IMR-90 (cell line): Measurements from ENCODE around the gene CNOT3. TPM values are rescaled to one million over a fixed set of nuclear protein-coding genes. Genes with fewer than 3 reads are reported as not detected.
"Not testable (repeated sequence)": the region's sequence is repeated elsewhere in the genome, so short reads cannot be mapped to it uniquely, and the experiment has no call there.

Source experiments
- ATAC-seq: fragments of 200-7000 bp; cut with Tn5 transposase; 2 replicates; pipeline ENCODE4 v1.9.1; 2020; ENCODE audit warnings: low read depth, mild to moderate bottlenecking, moderate library complexity
- BruUV-seq: library from RNA; stranded (reverse); fragments of 400-500 nt; replicated peaks from 2 replicates; lab custom pipeline; 2021; lab: Mats Ljungman, UMichigan
- CTCF ChIA-PET: fragments of 300-600 bp; formaldehyde crosslinking; extraction: SDS; loops from one replicate; lab custom pipeline; 2021; ENCODE audit warnings: antibody characterized with exemption; lab: Yijun Ruan, JAX
- POLR2A ChIA-PET: fragments of 300-600 bp; sonication (Branson Sonifier 250); formaldehyde crosslinking; loops from one replicate; lab custom pipeline; 2022; ENCODE audit warnings: antibody characterized with exemption; ENCODE audit not compliant: unreplicated experiment; lab: Charles Lee
- DNase-seq: peaks from one replicate; pipeline ENCODE4 v3.0.0; 2013
- H2AFZ ChIP-seq: replicated peaks from 2 replicates; pipeline ENCODE3; 2013; ENCODE audit warnings: low read length, mild to moderate bottlenecking; ENCODE audit not compliant: poor library complexity
- H2AK5ac ChIP-seq: 2 replicates; pipeline ENCODE4 v1.6.1; 2013; ENCODE audit warnings: low read depth, low read length, inconsistent platforms
- H2AK9ac ChIP-seq: replicated peaks from 2 replicates; pipeline ENCODE3; 2013; ENCODE audit warnings: mild to moderate bottlenecking, low read depth, low read length, moderate library complexity; ENCODE audit not compliant: poor library complexity
- H2BK120ac ChIP-seq: 2 replicates; pipeline ENCODE4 v1.6.1; 2013; ENCODE audit warnings: low read depth, low read length, inconsistent platforms
- H2BK15ac ChIP-seq: 3 replicates; pipeline ENCODE4 v1.6.1; 2013; ENCODE audit warnings: low read depth, low read length, inconsistent platforms
- H2BK20ac ChIP-seq: 2 replicates; pipeline ENCODE4 v1.6.1; 2013; ENCODE audit warnings: low read depth, mild to moderate bottlenecking, inconsistent platforms, low read length, moderate library complexity
- H2BK5ac ChIP-seq: 2 replicates; pipeline ENCODE4 v1.6.1; 2013; ENCODE audit warnings: mild to moderate bottlenecking, low read depth, low read length, inconsistent platforms; ENCODE audit not compliant: poor library complexity, severe bottlenecking
- H3K14ac ChIP-seq: replicated peaks from 2 replicates; pipeline ENCODE4 v1.6.1; 2013; ENCODE audit warnings: low read depth, low read length, inconsistent platforms
- H3K18ac ChIP-seq: 2 replicates; pipeline ENCODE4 v1.6.1; 2013; ENCODE audit warnings: low read depth, low read length, control low read depth
- H3K23ac ChIP-seq: 2 replicates; pipeline ENCODE4 v1.6.1; 2013; ENCODE audit warnings: low read depth, low read length, inconsistent platforms
- H3K27ac ChIP-seq: 2 replicates; pipeline ENCODE4 v1.5.1; 2013; ENCODE audit warnings: mild to moderate bottlenecking, control low read depth, low read length; ENCODE audit not compliant: insufficient read depth
- H3K27me3 ChIP-seq: 2 replicates; pipeline ENCODE4 v1.6.1; 2013; ENCODE audit warnings: low read length; ENCODE audit not compliant: control insufficient read depth, insufficient read depth
- H3K36me3 ChIP-seq: 2 replicates; pipeline ENCODE4 v1.6.1; 2013; ENCODE audit warnings: low read length, mixed read lengths; ENCODE audit not compliant: control insufficient read depth, insufficient read depth
- H3K4ac ChIP-seq: 2 replicates; pipeline ENCODE4 v1.6.1; 2013; ENCODE audit warnings: low read depth, low read length, inconsistent platforms
- H3K4me1 ChIP-seq: 2 replicates; pipeline ENCODE4 v1.6.1; 2013; ENCODE audit warnings: low read length, mixed read lengths; ENCODE audit not compliant: control insufficient read depth, insufficient read depth
- H3K4me2 ChIP-seq: 2 replicates; pipeline ENCODE4 v1.6.1; 2013; ENCODE audit warnings: low read depth, mild to moderate bottlenecking, control low read depth, low read length, moderate library complexity
- H3K4me3 ChIP-seq: 2 replicates; pipeline ENCODE4 v1.5.1; 2013; ENCODE audit warnings: low read depth, mild to moderate bottlenecking, control low read depth, low read length, moderate library complexity; ENCODE audit not compliant: insufficient read depth
- H3K56ac ChIP-seq: 2 replicates; pipeline ENCODE4 v1.6.1; 2013; ENCODE audit warnings: low read length, inconsistent platforms; ENCODE audit not compliant: insufficient read depth; ENCODE audit errors: extremely low read depth
- H3K79me1 ChIP-seq, 2 experiments: 2 replicates each; pipeline ENCODE4 v1.6.1; 2013; ENCODE audit warnings: low read length in 2 of 2, inconsistent platforms in 1 of 2, low read depth in 1 of 2
- H3K9ac ChIP-seq: 2 replicates; pipeline ENCODE4 v1.6.1; 2013; ENCODE audit warnings: low read depth, low read length, control low read depth
- H3K9me1 ChIP-seq: 2 replicates; pipeline ENCODE4 v1.6.1; 2013; ENCODE audit warnings: low read length, inconsistent platforms; ENCODE audit not compliant: insufficient read depth
- H3K9me3 ChIP-seq: 2 replicates; pipeline ENCODE4 v1.6.1; 2013; ENCODE audit warnings: low read length; ENCODE audit not compliant: control insufficient read depth, insufficient read depth
- H4K20me1 ChIP-seq: 2 replicates; pipeline ENCODE4 v1.6.1; 2013; ENCODE audit warnings: low read length, inconsistent platforms; ENCODE audit not compliant: insufficient read depth
- H4K5ac ChIP-seq: 2 replicates; pipeline ENCODE4 v1.6.1; 2013; ENCODE audit warnings: mild to moderate bottlenecking, low read depth, low read length, control low read depth
- H4K8ac ChIP-seq, 2 experiments: 2 replicates each; pipeline ENCODE4 v1.6.1; 2013; ENCODE audit warnings: low read depth in 2 of 2, low read length in 2 of 2, control low read depth in 1 of 2, inconsistent platforms in 1 of 2
- H4K91ac ChIP-seq: 2 replicates; pipeline ENCODE4 v1.6.1; 2013; ENCODE audit warnings: low read depth, low read length, inconsistent platforms; ENCODE audit not compliant: insufficient read depth
- WGBS, 2 experiments: methylation state at CpG; one replicate each; pipeline versions ENCODE4 v1.1.5 to v1.1.7; 2013; ENCODE audit warnings: missing lambda C conversion rate in 2 of 2; ENCODE audit not compliant: insufficient read length in 1 of 2; ENCODE audit errors: extremely low coverage in 2 of 2; 5-methylcytosine and 5-hydroxymethylcytosine counted together
- dilution Hi-C: fragments of 300-500 bp; cut with HindIII; formaldehyde crosslinking; loops from one replicate; pipeline ENCODE4 v1.14.3; 2018; ENCODE audit warnings: low sequenced_read_pairs; ENCODE audit not compliant: unreplicated experiment
- in situ Hi-C: fragments of 300-500 bp; cut with MboI; formaldehyde crosslinking; loops from 3 replicates; pipeline ENCODE4 v1.14.3; 2019; ENCODE audit warnings: low sequenced_read_pairs, inconsistent platforms, mixed read lengths
- intact Hi-C: fragments of 100-400 bp; cut with micrococcal nuclease; formaldehyde crosslinking; loops from 2 replicates; pipeline ENCODE4 v1.10.0; 2022
- polyA plus RNA-seq, 3 experiments: library from polyadenylated mRNA; depleted of rRNA; stranded (reverse); fragments of >200 nt; gene quantifications; 2 replicates each; pipeline ENCODE4 v1.2.3, GENCODE V29; 2012; ENCODE audit warnings: low replicate concordance in 1 of 3
- total RNA-seq: library from RNA; depleted of rRNA; stranded (reverse); fragments of >200 nt; gene quantifications from 2 replicates; pipeline ENCODE4 v1.2.3, GENCODE V29; 2012

The CNOT3 gene
- total and polyA plus RNA-seq, 2 of the 4 experiments (the other 2 are of a cell fraction): 5.4 to 26.7 TPM

GRCh38 chr19:54194463-54194862, 56.9 kb downstream of the CNOT3 start:
- H3K9me3 ChIP-seq, H3K27ac ChIP-seq, H2AK5ac ChIP-seq, H3K14ac ChIP-seq, POLR2A ChIA-PET, H3K56ac ChIP-seq, intact Hi-C loops, H3K36me3 ChIP-seq, H3K9me1 ChIP-seq, H2BK120ac ChIP-seq, H4K8ac ChIP-seq, H2AFZ ChIP-seq, H3K4me3 ChIP-seq, H2BK20ac ChIP-seq, H2BK5ac ChIP-seq, DNase-seq, in situ Hi-C loops, H3K4ac ChIP-seq, H3K18ac ChIP-seq, ATAC-seq, H2BK15ac ChIP-seq, BruUV-seq, CTCF ChIA-PET, dilution Hi-C loops, H4K91ac ChIP-seq, H4K5ac ChIP-seq, H3K4me2 ChIP-seq, H3K27me3 ChIP-seq, H2AK9ac ChIP-seq, H3K23ac ChIP-seq, H3K9ac ChIP-seq, H3K4me1 ChIP-seq: not testable (repeated sequence)
- H3K79me1 ChIP-seq: peaks cover 16 to 25% of the 10 kb centered on the region in 2 experiments
- H4K20me1 ChIP-seq: peaks cover 16% of the 10 kb centered on the region
- WGBS, 2 experiments: 100% methylated on average over 3 of the region's 12 CpGs; no CpG with 5 or more reads in 1 of the 2 experiments
